Measurements from ENCODE around the gene TMUB1.

Gene TMUB1

DNA sequence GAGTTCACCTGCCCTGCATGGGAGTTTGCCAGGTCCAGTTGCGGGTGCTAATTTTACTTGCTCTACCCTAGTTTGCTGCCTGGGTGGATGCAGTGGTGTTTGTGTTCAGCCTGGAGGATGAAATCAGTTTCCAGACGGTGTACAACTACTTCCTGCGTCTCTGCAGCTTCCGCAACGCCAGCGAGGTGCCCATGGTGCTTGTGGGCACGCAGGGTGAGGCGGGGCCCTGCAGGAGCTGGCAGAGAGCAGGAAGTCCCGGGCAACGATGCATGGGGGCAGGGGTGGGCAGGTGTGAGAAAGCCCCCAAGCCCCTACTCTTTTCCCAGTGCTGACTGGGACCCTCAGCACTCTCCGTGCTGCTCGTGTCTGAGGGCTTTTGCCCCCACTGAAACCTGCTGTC lies 34.3 kb upstream of the TMUB1 start:
- Histone ChIP-seq H2AFZ (ENCODE audit: low read depth, low read length) (no peak overlapping the region), H3K4me3 (ENCODE audit: low read length) (no peak overlapping the region), H3K4me1 (ENCODE audit: insufficient read depth, low read length) (peaks cover 10% of the 10 kb centered on the region), H3K27me3 (ENCODE audit: insufficient read depth, low read length) (no peaks in the 10 kb centered on the region), H3K36me3 (ENCODE audit: insufficient read depth, low read length) (peaks cover 37% of the 10 kb centered on the region), H3K9me3 (ENCODE audit: low read length) (no peaks in the 10 kb centered on the region)

- no peak overlapping the region for H3K4me3 ChIP-seq (ENCODE audit: low read length)
- no peak overlapping the region for H2AFZ ChIP-seq (ENCODE audit: low read depth, low read length)
- H3K36me3 ChIP-seq (ENCODE audit: insufficient read depth, low read length) = peaks cover 37% of the 10 kb centered on the region
- no peaks in the 10 kb centered on the region for H3K27me3 ChIP-seq (ENCODE audit: insufficient read depth, low read length)
- no peaks in the 10 kb centered on the region for H3K9me3 ChIP-seq (ENCODE audit: low read length)
- peaks cover 10% of the 10 kb centered on the region for H3K4me1 ChIP-seq (ENCODE audit: insufficient read depth, low read length)
These were observed 33.5 kb upstream of the TMUB1 start for GRCh38 chr7:151116603-151117440.

DNA sequence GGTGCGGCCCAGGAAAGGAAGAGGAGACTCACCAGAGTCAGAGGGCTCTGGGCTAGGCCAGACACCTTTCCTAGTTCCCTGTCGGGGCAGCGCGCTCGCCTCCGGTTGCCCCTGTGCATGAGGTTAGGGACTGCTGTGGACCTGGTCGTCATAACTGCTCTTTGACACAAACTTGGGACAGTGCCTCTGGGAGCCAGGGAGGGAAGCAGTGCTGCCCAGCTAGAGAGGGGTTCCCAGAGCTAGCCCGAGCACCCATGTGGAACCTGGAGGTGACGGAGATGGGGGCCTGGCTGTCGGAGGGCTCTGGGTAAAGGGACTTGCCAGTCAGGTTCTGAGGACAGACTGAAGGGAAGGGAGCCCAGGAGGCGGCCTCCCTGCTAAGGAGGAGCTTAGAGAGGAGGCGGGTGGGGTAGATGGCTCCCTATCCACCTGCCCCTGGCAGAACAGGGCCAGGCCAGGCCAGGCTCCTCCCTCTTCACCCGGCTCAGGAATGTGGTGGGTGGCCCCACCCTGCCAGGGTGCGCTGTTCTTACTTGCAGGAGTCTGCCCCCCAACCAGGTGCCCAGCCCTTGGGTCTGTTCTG lies 32.6 kb upstream of the TMUB1 start:
- no peak overlapping the region for H2AFZ ChIP-seq (ENCODE audit: low read depth, low read length)

GRCh38 chr7:151115121-151115835 lies 32.0 kb upstream of the TMUB1 start:
- Histone ChIP-seq H3K9me3 (ENCODE audit: low read length) (no peaks in the 10 kb centered on the region), H2AFZ (ENCODE audit: low read depth, low read length) (no peak overlapping the region), H3K27me3 (ENCODE audit: insufficient read depth, low read length) (no peaks in the 10 kb centered on the region), H3K4me3 (ENCODE audit: low read length) (no peak overlapping the region), H3K4me1 (ENCODE audit: insufficient read depth, low read length) (peaks cover 10% of the 10 kb centered on the region), H3K36me3 (ENCODE audit: insufficient read depth, low read length) (peaks cover 25% of the 10 kb centered on the region)

More for the DNA sequence above, 32.6 kb upstream of the TMUB1 start:
- Histone ChIP-seq H3K9me3 (ENCODE audit: low read length) (no peaks in the 10 kb centered on the region), H3K36me3 (ENCODE audit: insufficient read depth, low read length) (peaks cover 28% of the 10 kb centered on the region), H3K27me3 (ENCODE audit: insufficient read depth, low read length) (no peaks in the 10 kb centered on the region), H3K4me3 (ENCODE audit: low read length) (no peak overlapping the region), H3K4me1 (ENCODE audit: insufficient read depth, low read length) (peaks cover 10% of the 10 kb centered on the region)

DNA sequence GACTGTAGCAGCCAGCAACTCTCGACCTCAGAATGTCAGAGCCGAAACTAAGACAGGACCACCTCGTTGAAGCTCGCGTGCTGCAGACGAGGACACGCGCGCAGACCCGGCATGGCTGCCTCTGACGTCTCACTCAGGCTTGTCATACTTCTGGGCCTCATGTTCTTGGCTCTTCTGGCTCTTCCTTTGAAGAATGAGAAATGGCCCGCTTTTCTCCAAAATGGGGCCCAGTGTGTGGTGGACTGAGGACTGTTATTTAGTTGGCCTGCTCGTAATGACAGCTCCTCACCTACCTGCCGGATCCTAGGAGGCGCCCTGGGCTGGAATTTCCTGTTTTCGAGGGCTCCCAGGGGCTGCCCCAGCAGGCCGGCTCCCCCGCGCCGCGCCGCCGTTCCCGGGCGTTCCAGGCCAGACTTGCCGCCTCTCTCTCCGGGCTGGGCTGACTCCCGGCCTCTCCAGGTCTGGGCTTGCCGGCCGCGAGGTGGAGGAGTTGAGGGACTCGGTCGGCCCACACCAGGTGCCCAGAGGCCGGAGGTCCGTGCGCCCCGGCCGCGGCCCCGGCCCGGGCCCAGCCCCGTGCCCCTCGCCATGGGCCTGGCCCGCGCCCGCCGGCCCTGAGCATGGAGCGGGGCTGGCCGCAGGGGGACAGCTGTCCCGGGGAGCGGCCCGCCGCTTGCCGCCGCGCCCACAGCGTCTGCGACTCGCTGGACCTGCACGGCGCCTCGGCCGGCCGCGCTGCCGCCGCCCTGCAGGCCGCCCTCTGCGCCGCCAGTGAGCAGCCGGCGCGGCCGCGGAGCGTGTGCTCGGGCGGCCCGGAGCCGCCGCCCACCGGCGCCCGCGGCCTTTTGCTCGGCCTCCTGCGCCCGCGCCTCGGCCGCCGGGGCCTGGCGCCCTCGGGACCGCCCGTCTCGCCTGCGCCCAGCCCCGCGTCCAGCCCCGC lies 31.1 kb upstream of the TMUB1 start:
- peaks cover 17% of the 10 kb centered on the region for H3K36me3 ChIP-seq (ENCODE audit: insufficient read depth, low read length)
- no peak overlapping the region for H3K4me3 ChIP-seq (ENCODE audit: low read length)
- no peak overlapping the region for H2AFZ ChIP-seq (ENCODE audit: low read depth, low read length)
- peaks cover 10% of the 10 kb centered on the region for H3K4me1 ChIP-seq (ENCODE audit: insufficient read depth, low read length)
- H3K27me3 ChIP-seq (ENCODE audit: insufficient read depth, low read length) = no peaks in the 10 kb centered on the region
- H3K9me3 ChIP-seq (ENCODE audit: low read length) = no peaks in the 10 kb centered on the region

GRCh38 chr7:151113344-151114150 lies 30.3 kb upstream of the TMUB1 start:
- H3K4me1 ChIP-seq (ENCODE audit: insufficient read depth, low read length) = peaks cover 10% of the 10 kb centered on the region
- no peaks in the 10 kb centered on the region for H3K27me3 ChIP-seq (ENCODE audit: insufficient read depth, low read length)
- H2AFZ ChIP-seq (ENCODE audit: low read depth, low read length) = no peak overlapping the region
- no peak overlapping the region for H3K4me3 ChIP-seq (ENCODE audit: low read length)
- peaks cover 8% of the 10 kb centered on the region for H3K36me3 ChIP-seq (ENCODE audit: insufficient read depth, low read length)
- H3K9me3 ChIP-seq (ENCODE audit: low read length) = no peaks in the 10 kb centered on the region

- H3K4me3 ChIP-seq (ENCODE audit: low read length) = no peak overlapping the region
- H3K4me1 ChIP-seq (ENCODE audit: insufficient read depth, low read length) = peaks cover 10% of the 10 kb centered on the region
- H2AFZ ChIP-seq (ENCODE audit: low read depth, low read length) = no peak overlapping the region
- H3K36me3 ChIP-seq (ENCODE audit: insufficient read depth, low read length) = no peaks in the 10 kb centered on the region
- no peaks in the 10 kb centered on the region for H3K27me3 ChIP-seq (ENCODE audit: insufficient read depth, low read length)
- H3K9me3 ChIP-seq (ENCODE audit: low read length) = no peaks in the 10 kb centered on the region
These were observed 27.8 kb upstream of the TMUB1 start for GRCh38 chr7:151110941-151111645.

GRCh38 chr7:151110236-151110940 lies 27.1 kb upstream of the TMUB1 start:
- Histone ChIP-seq H2AFZ (ENCODE audit: low read depth, low read length) (no peak overlapping the region), H3K9me3 (ENCODE audit: low read length) (no peaks in the 10 kb centered on the region), H3K27me3 (ENCODE audit: insufficient read depth, low read length) (no peaks in the 10 kb centered on the region), H3K36me3 (ENCODE audit: insufficient read depth, low read length) (no peaks in the 10 kb centered on the region), H3K4me1 (ENCODE audit: insufficient read depth, low read length) (peaks cover 10% of the 10 kb centered on the region), H3K4me3 (ENCODE audit: low read length) (no peak overlapping the region)

DNA sequence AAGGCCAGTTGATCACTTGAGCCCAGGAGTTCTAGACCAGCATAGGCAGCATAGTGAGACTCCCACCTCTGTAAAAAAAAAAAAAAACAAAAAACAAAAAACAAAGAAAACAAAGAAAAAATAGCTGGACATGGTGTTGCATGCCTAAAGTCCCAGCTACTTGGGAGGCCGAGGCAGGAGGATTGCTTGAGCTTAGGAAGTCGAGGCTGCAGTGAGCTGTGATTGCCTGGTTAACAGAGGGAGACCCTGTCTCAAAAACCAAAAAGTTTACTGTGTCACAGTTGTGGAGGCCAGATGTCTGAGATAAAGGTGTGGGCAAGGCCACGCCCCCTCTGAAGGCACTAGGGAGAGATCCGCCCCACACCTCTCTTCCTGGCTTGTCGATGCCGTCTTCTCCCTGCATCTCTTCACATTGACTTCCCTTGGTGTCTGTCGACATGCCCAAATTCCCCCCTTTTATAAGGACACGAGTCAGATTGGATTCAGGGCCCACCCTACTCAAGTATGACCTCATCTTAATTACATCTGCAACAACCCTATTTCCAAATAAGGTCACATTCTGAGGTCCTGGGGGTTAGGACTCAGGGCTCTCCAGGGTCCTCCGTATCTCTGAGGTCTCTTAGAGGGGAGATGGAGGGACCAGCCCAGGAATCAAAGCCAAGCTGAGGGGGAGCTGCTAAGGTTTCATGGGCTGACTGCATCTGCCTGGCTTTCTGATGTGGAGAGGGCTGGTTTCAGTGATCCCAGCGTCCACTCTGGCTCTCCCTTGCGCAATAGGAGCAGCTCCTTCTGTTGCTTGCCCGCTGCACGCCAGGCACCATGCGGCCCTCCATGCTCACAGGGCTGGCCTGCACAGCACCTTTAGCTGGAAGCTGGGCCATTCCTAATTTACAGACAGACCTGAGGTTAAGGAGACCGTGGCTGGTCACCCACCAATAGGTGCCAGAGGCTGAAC lies 26.1 kb upstream of the TMUB1 start:
- H3K4me1 ChIP-seq (ENCODE audit: insufficient read depth, low read length) = peaks cover 10% of the 10 kb centered on the region
- H2AFZ ChIP-seq (ENCODE audit: low read depth, low read length) = no peak overlapping the region
- H3K27me3 ChIP-seq (ENCODE audit: insufficient read depth, low read length) = no peaks in the 10 kb centered on the region
- H3K9me3 ChIP-seq (ENCODE audit: low read length) = no peaks in the 10 kb centered on the region
- H3K36me3 ChIP-seq (ENCODE audit: insufficient read depth, low read length) = no peaks in the 10 kb centered on the region
- H3K4me3 ChIP-seq (ENCODE audit: low read length) = no peak overlapping the region

DNA sequence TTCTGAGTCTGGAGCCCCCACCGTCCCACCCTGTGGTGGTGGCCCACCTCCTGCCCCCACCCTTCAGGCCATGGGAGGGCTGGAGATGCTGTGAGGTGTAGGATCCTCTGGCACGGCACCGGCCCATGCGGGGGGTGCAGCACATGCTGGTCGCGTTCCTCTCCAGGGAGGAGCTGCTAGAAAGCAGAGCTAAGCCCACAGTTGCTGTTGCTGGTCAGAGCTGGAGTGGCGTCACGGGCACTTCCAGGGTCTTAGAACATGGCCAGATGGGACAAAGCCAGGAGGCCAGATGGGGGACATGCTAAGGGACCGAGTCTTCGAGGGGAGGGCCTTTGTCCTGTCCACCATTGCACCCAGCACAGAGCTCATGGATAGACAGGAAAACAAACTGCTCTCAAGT lies 24.6 kb upstream of the TMUB1 start:
- H3K36me3 ChIP-seq (ENCODE audit: insufficient read depth, low read length) = peaks cover 8% of the 10 kb centered on the region
- no peaks in the 10 kb centered on the region for H3K27me3 ChIP-seq (ENCODE audit: insufficient read depth, low read length)
- H3K9me3 ChIP-seq (ENCODE audit: low read length) = no peaks in the 10 kb centered on the region
- H3K4me3 ChIP-seq (ENCODE audit: low read length) = no peak overlapping the region
- H2AFZ ChIP-seq (ENCODE audit: low read depth, low read length) = no peak overlapping the region
- H3K4me1 ChIP-seq (ENCODE audit: insufficient read depth, low read length) = peaks cover under 1% of the 10 kb centered on the region

All from neuron (in vitro differentiated cells).